Kidney tubule cell (primary cell): Measurements from ENCODE around the gene CTXND1.

Experiments used
- DNase-seq: peaks from one replicate; pipeline ENCODE4 v3.0.0-alpha.2; 2018; ENCODE audit warnings: low spot score

The CTXND1 gene

GRCh38 chr15:80208758-80209734 is 43.0 kb downstream of the CTXND1 start:
- DNase-seq: no peak

- DNase-seq: peak; percentile 62
These were observed 44.1 kb downstream of the CTXND1 start for GRCh38 chr15:80207887-80208286.

GRCh38 chr15:80204231-80204630 is 47.8 kb downstream of the CTXND1 start:
- DNase-seq: no peak

GRCh38 chr15:80203361-80203885 is 48.6 kb downstream of the CTXND1 start:
- DNase-seq: peak; percentile 17

GRCh38 chr15:80202641-80203360 is 49.2 kb downstream of the CTXND1 start:
- DNase-seq: peak; percentile 4

- DNase-seq: no peak
These were observed 50.0 kb downstream of the CTXND1 start for GRCh38 chr15:80202016-80202315.

GRCh38 chr15:80201256-80202015 is 50.6 kb downstream of the CTXND1 start:
- no peak for DNase-seq

GRCh38 chr15:80199869-80200268 is 52.1 kb downstream of the CTXND1 start:
- DNase-seq: no peak

- DNase-seq: no peak
These were observed 52.6 kb downstream of the CTXND1 start for GRCh38 chr15:80199366-80199765.

GRCh38 chr15:80194914-80195313 is 57.1 kb downstream of the CTXND1 start:
- no peak for DNase-seq

GRCh38 chr15:80194186-80194585 is 57.8 kb downstream of the CTXND1 start:
- DNase-seq: no peak

GRCh38 chr15:80191897-80192595 is 60.0 kb downstream of the CTXND1 start:
- no peak for DNase-seq

GRCh38 chr15:80191198-80191597 is 60.8 kb downstream of the CTXND1 start:
- DNase-seq: no peak

- no peak for DNase-seq
These were observed 63.8 kb downstream of the CTXND1 start for GRCh38 chr15:80188251-80188650.

GRCh38 chr15:80186597-80186996 is 65.4 kb downstream of the CTXND1 start:
- DNase-seq: no peak

- DNase-seq: no peak
These were observed 65.9 kb downstream of the CTXND1 start for GRCh38 chr15:80186066-80186465.

- no peak for DNase-seq
These were observed 66.9 kb downstream of the CTXND1 start for GRCh38 chr15:80185152-80185551.

- no peak for DNase-seq
These were observed 67.5 kb downstream of the CTXND1 start for GRCh38 chr15:80184554-80184953.

- DNase-seq: no peak
These were observed 68.1 kb downstream of the CTXND1 start for GRCh38 chr15:80183886-80184285.

GRCh38 chr15:80183306-80183705 is 68.7 kb downstream of the CTXND1 start:
- DNase-seq: no peak

- DNase-seq: no peak
These were observed 69.3 kb downstream of the CTXND1 start for GRCh38 chr15:80182611-80183261.
